Upper lobe of left lung (tissue), 4 donors: ENCODE data around the gene CA9.

Experiments
- EP300 ChIP-seq, 4 donors: sonication (generic); formaldehyde crosslinking; IDR thresholded peaks; one replicate each; pipeline ENCODE4 v1.5.1; 2017; ENCODE audit warnings: antibody characterized with exemption in 4 of 4, control low read depth in 2 of 4
- POLR2A ChIP-seq, 4 donors: fragments of 450-650 bp; IDR thresholded peaks; one replicate each; pipeline ENCODE4 v1.5.1; 2016 to 2017; ENCODE audit warnings: antibody characterized with exemption in 4 of 4, mild to moderate bottlenecking in 2 of 4
- POLR2AphosphoS5 ChIP-seq, 2 donors: sonication (generic); formaldehyde crosslinking; IDR thresholded peaks; one replicate each; pipeline ENCODE4 v1.5.1; 2017; ENCODE audit warnings: antibody characterized with exemption in 2 of 2
- TF ChIP-seq, protein P1 (sequence below), 6 experiments: fragments of 450-650 bp in 4 of 6; fragments of 200-600 bp in 2 of 6; sonication (generic) in 2 of 6; IDR thresholded peaks; one replicate each; pipeline ENCODE4 v1.5.1; 2016 to 2019; ENCODE audit warnings: antibody characterized with exemption in 6 of 6

DNA sequence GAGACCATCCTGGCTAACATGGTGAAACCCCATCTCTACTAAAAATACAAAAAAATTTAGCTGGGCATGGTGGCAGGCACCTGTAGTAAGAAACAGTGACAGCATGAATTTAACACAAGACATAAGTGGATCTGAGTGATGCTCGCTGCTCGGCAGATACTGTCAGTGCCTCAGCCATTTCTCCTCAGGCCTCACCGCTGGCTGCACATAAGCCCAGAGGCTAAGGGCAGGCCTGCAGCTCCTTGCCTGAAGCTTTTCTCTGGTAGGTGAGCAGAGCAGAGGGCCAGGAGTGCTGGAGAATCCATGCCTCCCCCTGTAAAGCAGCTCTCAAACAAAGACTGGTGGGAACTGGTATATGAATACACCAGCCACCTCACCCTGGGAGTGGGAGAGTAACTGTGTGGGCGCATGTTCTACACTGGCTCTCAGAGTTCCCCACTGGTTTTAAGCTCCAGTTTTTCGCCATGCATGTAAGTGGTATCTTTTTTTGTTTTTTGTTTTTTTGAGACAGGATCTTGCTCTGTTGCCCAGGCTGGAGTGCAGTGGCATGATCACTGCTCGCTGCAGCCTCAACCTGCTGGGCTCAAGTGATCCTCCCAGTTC is 45.2 kb upstream of the CA9 start:
- TF ChIP-seq, protein P1, sequence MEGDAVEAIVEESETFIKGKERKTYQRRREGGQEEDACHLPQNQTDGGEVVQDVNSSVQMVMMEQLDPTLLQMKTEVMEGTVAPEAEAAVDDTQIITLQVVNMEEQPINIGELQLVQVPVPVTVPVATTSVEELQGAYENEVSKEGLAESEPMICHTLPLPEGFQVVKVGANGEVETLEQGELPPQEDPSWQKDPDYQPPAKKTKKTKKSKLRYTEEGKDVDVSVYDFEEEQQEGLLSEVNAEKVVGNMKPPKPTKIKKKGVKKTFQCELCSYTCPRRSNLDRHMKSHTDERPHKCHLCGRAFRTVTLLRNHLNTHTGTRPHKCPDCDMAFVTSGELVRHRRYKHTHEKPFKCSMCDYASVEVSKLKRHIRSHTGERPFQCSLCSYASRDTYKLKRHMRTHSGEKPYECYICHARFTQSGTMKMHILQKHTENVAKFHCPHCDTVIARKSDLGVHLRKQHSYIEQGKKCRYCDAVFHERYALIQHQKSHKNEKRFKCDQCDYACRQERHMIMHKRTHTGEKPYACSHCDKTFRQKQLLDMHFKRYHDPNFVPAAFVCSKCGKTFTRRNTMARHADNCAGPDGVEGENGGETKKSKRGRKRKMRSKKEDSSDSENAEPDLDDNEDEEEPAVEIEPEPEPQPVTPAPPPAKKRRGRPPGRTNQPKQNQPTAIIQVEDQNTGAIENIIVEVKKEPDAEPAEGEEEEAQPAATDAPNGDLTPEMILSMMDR (IDR thresholded peaks at IDR 0.05), result no peak
- TF ChIP-seq POLR2A (IDR thresholded peaks at IDR 0.05) (no peak), POLR2AphosphoS5 (IDR thresholded peaks at IDR 0.05) (no peak), EP300 (IDR thresholded peaks at IDR 0.05) (no peak)
